GM12878 (cell line): Measurements from ENCODE around the gene LDLRAD4. TPM values are rescaled to one million over a fixed set of nuclear protein-coding genes. Genes with fewer than 3 reads are reported as not detected.

Source experiments
- ATAC-seq: fragments of 200-7000 bp; cut with Tn5 transposase; 3 replicates; pipeline ENCODE4 v1.9.1; 2020; ENCODE audit warnings: mild to moderate bottlenecking, moderate library complexity
- BruUV-seq: library from RNA; stranded (reverse); fragments of 400-500 nt; replicated peaks from 2 replicates; lab custom pipeline; 2021; lab: Mats Ljungman, UMichigan
- CTCF ChIA-PET: fragments of 300-600 bp; sonication (Branson Sonifier 250); formaldehyde crosslinking; extraction: SDS; loops from one replicate; lab custom pipeline; 2021; ENCODE audit warnings: inconsistent platforms; lab: Yijun Ruan, JAX
- POLR2A ChIA-PET: fragments of 350-600 bp; formaldehyde crosslinking; extraction: SDS; loops from one replicate; lab custom pipeline; 2021; ENCODE audit warnings: inconsistent platforms; lab: Charles Lee
- RAD21 ChIA-PET: fragments of 300-600 bp; sonication (Branson Sonifier 250); formaldehyde crosslinking; loops from one replicate; lab custom pipeline; 2023; ENCODE audit warnings: antibody characterized with exemption; ENCODE audit not compliant: unreplicated experiment; lab: Charles Lee
- SMC1A ChIA-PET: fragments of 300-600 bp; sonication (Branson Sonifier 250); formaldehyde crosslinking; loops from one replicate; lab custom pipeline; 2023; ENCODE audit not compliant: unreplicated experiment, uncharacterized antibody; lab: Charles Lee
- DNase-seq: peaks from one replicate; pipeline ENCODE4 v3.0.0-alpha.2; 2011; ENCODE audit warnings: low read depth, low spot score
- FAIRE-seq: peaks from 3 replicates; lab custom pipeline; 2011; peaks lifted over from hg19 to GRCh38; lab: Jason Lieb, UNC
- H2AFZ ChIP-seq: 2 replicates; pipeline ENCODE4 v1.6.0; 2011; ENCODE audit warnings: low read depth, low read length, control low read depth; ENCODE audit not compliant: control insufficient read depth
- H3K27ac ChIP-seq: 2 replicates; pipeline ENCODE4 v1.5.1; 2011; ENCODE audit warnings: control low read depth; ENCODE audit not compliant: control insufficient read depth, insufficient read depth
- H3K27me3 ChIP-seq, 2 experiments: replicated peaks in 1 of 2; 2 replicates each; pipeline versions ENCODE4 v1.6.0 to v1.6.1; 2011; ENCODE audit warnings: low read length in 1 of 2; ENCODE audit not compliant: control insufficient read depth in 2 of 2, insufficient read depth in 2 of 2
- H3K36me3 ChIP-seq, 2 experiments: 2 replicates each; pipeline ENCODE4 v1.5.1; 2011; ENCODE audit warnings: low read length in 1 of 2; ENCODE audit not compliant: control insufficient read depth in 2 of 2, insufficient read depth in 2 of 2
- H3K4me1 ChIP-seq: 2 replicates; pipeline ENCODE4 v1.6.1; 2011; ENCODE audit warnings: mild to moderate bottlenecking, low read length, moderate library complexity, mixed read lengths; ENCODE audit not compliant: control insufficient read depth, insufficient read depth
- H3K4me2 ChIP-seq: 2 replicates; pipeline ENCODE4 v1.6.0; 2011; ENCODE audit warnings: control low read depth; ENCODE audit not compliant: control insufficient read depth, insufficient read depth
- H3K4me3 ChIP-seq: fragments of 200-600 bp; sonication (generic); 2 replicates; pipeline ENCODE4 v1.5.1; 2016
- H3K79me2 ChIP-seq: 2 replicates; pipeline ENCODE4 v1.6.0; 2011; ENCODE audit warnings: low read length; ENCODE audit not compliant: control insufficient read depth, insufficient read depth
- H3K9ac ChIP-seq: 2 replicates; pipeline ENCODE4 v1.8.0; 2011; ENCODE audit warnings: low read length, control low read depth, mixed read lengths; ENCODE audit not compliant: control insufficient read depth, insufficient read depth
- H3K9me3 ChIP-seq: replicated peaks from 3 replicates; pipeline ENCODE4 v1.5.1; 2011; ENCODE audit warnings: mild to moderate bottlenecking, low read length; ENCODE audit not compliant: control insufficient read depth, insufficient read depth
- H4K20me1 ChIP-seq: 2 replicates; pipeline ENCODE4 v1.6.0; 2011; ENCODE audit not compliant: control insufficient read depth, insufficient read depth
- BRCA1 ChIP-seq: IDR thresholded peaks from 2 replicates; pipeline ENCODE4 v1.6.1; 2011; ENCODE audit warnings: low read depth, low read length, improper control_type of control experiment
- LARP7 ChIP-seq: fragments of 450-650 bp; IDR thresholded peaks from 2 replicates; pipeline ENCODE4 v1.6.1; 2017; ENCODE audit warnings: mild to moderate bottlenecking
- NR2C1 ChIP-seq: fragments of 450-650 bp; IDR thresholded peaks from 2 replicates; pipeline ENCODE4 v1.6.1; 2017; ENCODE audit warnings: antibody characterized with exemption, mild to moderate bottlenecking, moderate library complexity
- PAX8 ChIP-seq: fragments of 450-650 bp; IDR thresholded peaks from 2 replicates; pipeline ENCODE4 v1.6.1; 2017; ENCODE audit warnings: mild to moderate bottlenecking, moderate library complexity
- PML ChIP-seq: IDR thresholded peaks from 2 replicates; pipeline ENCODE4 v1.6.1; 2012; ENCODE audit warnings: low read length, inconsistent platforms
- POLR2AphosphoS2 ChIP-seq: IDR thresholded peaks from 2 replicates; pipeline ENCODE4 v1.6.1; 2011; ENCODE audit warnings: low read depth, mild to moderate bottlenecking, low read length, improper control_type of control experiment, moderate library complexity
- RCOR1 ChIP-seq: conservative IDR thresholded peaks from 2 replicates; pipeline ENCODE4 v1.6.1; 2012; ENCODE audit warnings: low read depth, low read length, improper control_type of control experiment
- RELB ChIP-seq: fragments of 450-650 bp; IDR thresholded peaks from 2 replicates; pipeline ENCODE4 v1.6.1; 2017; ENCODE audit warnings: low read depth, mild to moderate bottlenecking, moderate library complexity
- STAT3 ChIP-seq: IDR thresholded peaks from 2 replicates; pipeline ENCODE4 v1.6.1; 2011; ENCODE audit warnings: low read depth, low read length, improper control_type of control experiment
- SUZ12 ChIP-seq: fragments of 200-600 bp; sonication (generic); IDR thresholded peaks from one replicate; pipeline ENCODE4 v1.6.1; 2018; ENCODE audit warnings: antibody characterized with exemption, mild to moderate bottlenecking; ENCODE audit not compliant: unreplicated experiment
- ZNF207 ChIP-seq: fragments of 450-650 bp; IDR thresholded peaks from 2 replicates; pipeline ENCODE4 v1.6.1; 2014; ENCODE audit warnings: antibody characterized with exemption, mild to moderate bottlenecking, borderline replicate concordance
- ZNF384 ChIP-seq: IDR thresholded peaks from 2 replicates; pipeline ENCODE4 v1.6.1; 2012; ENCODE audit warnings: low read depth, mild to moderate bottlenecking, low read length, improper control_type of control experiment, borderline replicate concordance
- WGBS: methylation state at CpG from one replicate; pipeline ENCODE4 v1.1.6; 2016; ENCODE audit warnings: low lambda C conversion rate; ENCODE audit not compliant: insufficient replicate concordance, insufficient coverage; ENCODE audit errors: missing lambda C conversion rate; 5-methylcytosine and 5-hydroxymethylcytosine counted together
- in situ Hi-C: fragments of 300-500 bp; cut with MboI; formaldehyde crosslinking; loops from 9 replicates; pipeline ENCODE4 v1.14.3; 2018; ENCODE audit warnings: mixed read lengths
- intact Hi-C: fragments of 100-400 bp; cut with micrococcal nuclease; formaldehyde crosslinking; loops from one replicate; pipeline ENCODE4 v1.14.2; 2022; ENCODE audit not compliant: unreplicated experiment
- polyA plus RNA-seq, 11 experiments: library from polyadenylated mRNA; depleted of rRNA in 4 of 11; unstranded in 6 of 11; stranded (reverse) in 5 of 11; fragments of >200 nt; fragmentation: Nextera tagmentation in 4 of 11; fragmentation: Illumina TruSeq in 1 of 11; extraction: Ambion mirVana in 4 of 11; extraction: Trizol in 1 of 11; gene quantifications; 1 replicate in 1 of 11; 2 replicates in 10 of 11; pipeline versions ENCODE4 v1.2.1 to v1.2.3, GENCODE V29; 2011 to 2016; ENCODE audit warnings: inconsistent platforms in 2 of 11, missing spikeins in 2 of 11, low read depth in 1 of 11
- total RNA-seq, 4 experiments: library from RNA; depleted of rRNA in 3 of 4; stranded (reverse); fragments of >200 nt in 3 of 4; fragmentation: Illumina TruSeq in 1 of 4; extraction: Trizol in 1 of 4; gene quantifications; 2 replicates each; pipeline versions ENCODE4 v1.2.1 to v1.2.3, GENCODE V29; 2013 to 2021

Gene LDLRAD4
- total and polyA plus RNA-seq, 10 of the 15 experiments (the other 5 are each of a cell fraction or from before 2014, with no cell fraction given) = 2.7 to 16.8 (median 11.2) TPM

- CTCF ChIA-PET = no interaction called here
- POLR2A ChIA-PET = no interaction called here
- in situ Hi-C loops = no loop called here
- no peak for ATAC-seq
- RAD21 ChIA-PET = no interaction called here
- SMC1A ChIA-PET = interaction anchor here (0.7 kb wide), 1 partner anchor 585 kb away, joined by 3 read pairs; no protein-coding TSS in a partner anchor
- WGBS = 57% methylated on average over 30 of the region's 31 CpGs
- no peak overlapping the region for H3K4me2 ChIP-seq
- H3K79me2 ChIP-seq = no peaks in the 10 kb centered on the region
- no peak overlapping the region for H3K9ac ChIP-seq
- intact Hi-C loops = no loop called here
- no peak for TF ChIP-seq BRCA1
- no peak for TF ChIP-seq LARP7
- no peak for TF ChIP-seq NR2C1
- TF ChIP-seq ZNF384 = no peak
- TF ChIP-seq PAX8 = no peak
- no peak for TF ChIP-seq SUZ12
- no peak for TF ChIP-seq ZNF207
- TF ChIP-seq PML = no peak
- no peak for TF ChIP-seq POLR2AphosphoS2
- TF ChIP-seq STAT3 = no peak
- TF ChIP-seq RELB = no peak
- no peak for TF ChIP-seq RCOR1
- no TSS peak for BruUV-seq
- no peaks in the 10 kb centered on the region for H3K36me3 ChIP-seq
- H2AFZ ChIP-seq = no peak overlapping the region
- H3K4me1 ChIP-seq = no peaks in the 10 kb centered on the region
- H3K4me3 ChIP-seq = no peak overlapping the region
- H4K20me1 ChIP-seq = no peaks in the 10 kb centered on the region
- H3K27ac ChIP-seq = no peak overlapping the region
- no peaks in the 10 kb centered on the region for H3K9me3 ChIP-seq
- no peak for FAIRE-seq
- H3K27me3 ChIP-seq = no peaks in the 10 kb centered on the region; a peak in 1 of 4 replicates
- no peak for DNase-seq
Observed at GRCh38 chr18:13403786-13404549, 185.4 kb downstream of the LDLRAD4 start.
